ENCODE results near the gene TRIM56.
"Not testable (repeated sequence)": the region's sequence is repeated elsewhere in the genome, so short reads cannot be mapped to it uniquely, and the experiment has no call there.

Gene TRIM56

DNA sequence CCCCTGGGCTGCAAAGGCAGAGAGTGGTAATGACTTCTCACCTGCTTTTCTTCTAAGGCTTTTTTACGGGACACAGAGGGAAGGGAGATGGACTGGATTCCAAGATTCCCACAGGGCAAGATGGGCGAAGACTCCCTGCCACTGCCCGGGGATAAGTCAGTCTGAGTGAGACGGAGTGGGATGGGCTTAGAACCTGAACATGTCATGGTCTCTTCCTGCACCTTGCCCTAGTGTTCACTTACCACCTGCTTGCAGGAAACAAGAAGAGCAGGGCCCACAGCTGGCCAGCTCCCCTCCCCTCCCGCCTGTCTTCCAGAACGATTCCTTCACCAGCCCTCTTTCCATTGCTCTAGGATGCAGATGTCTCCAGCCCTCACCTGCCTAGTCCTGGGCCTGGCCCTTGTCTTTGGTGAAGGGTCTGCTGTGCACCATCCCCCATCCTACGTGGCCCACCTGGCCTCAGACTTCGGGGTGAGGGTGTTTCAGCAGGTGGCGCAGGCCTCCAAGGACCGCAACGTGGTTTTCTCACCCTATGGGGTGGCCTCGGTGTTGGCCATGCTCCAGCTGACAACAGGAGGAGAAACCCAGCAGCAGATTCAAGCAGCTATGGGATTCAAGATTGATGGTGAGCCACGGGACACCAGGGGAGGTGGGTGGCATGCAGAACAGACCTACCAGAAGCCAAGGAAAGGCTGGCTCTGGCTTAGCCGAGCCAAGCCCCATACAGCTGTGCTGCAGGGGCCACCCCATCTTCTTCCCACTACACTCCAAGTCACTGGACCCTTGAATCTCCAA is 43.0 kb downstream of the TRIM56 start:
- Histone ChIP-seq H3K36me3 (ENCODE audit: control insufficient read depth in 4 of 4, insufficient read depth in 4 of 4, low read length in 3 of 4) (peaks cover 0 to 18% (median 2%) of the 10 kb centered on the region in 4 experiments), H3K9me3 (ENCODE audit: control extremely low read depth in 1 of 5, control insufficient read depth in 4 of 5, insufficient read depth in 2 of 5, low read depth in 1 of 5, low read length in 4 of 5) (no peaks in the 10 kb centered on the region), H3K27me3 (replicated peaks in 2 of 5; ENCODE audit: control insufficient read depth in 4 of 5, insufficient read depth in 5 of 5, low read length in 4 of 5) (peaks cover 0 to 6% (median 1%) of the 10 kb centered on the region in 5 experiments), H3K4me1 (ENCODE audit: control extremely low read depth in 1 of 4, control insufficient read depth in 4 of 4, insufficient read depth in 4 of 4, low read length in 3 of 4) (peaks cover 0 to 52% (median 39%) of the 10 kb centered on the region in 4 experiments), H3K27ac (ENCODE audit: insufficient read depth in 1 of 2, low read depth in 1 of 2, low read length in 2 of 2, poor library complexity in 1 of 2, severe bottlenecking in 2 of 2) (no peak overlapping the region), H3K4me3 (ENCODE audit: control insufficient read depth in 1 of 7, extremely low read depth in 1 of 7, insufficient read depth in 4 of 7, low read depth in 2 of 7, low read length in 6 of 7) (peak overlapping the region in 2 of 7 experiments; percentile 15 to 80)
- WGBS (ENCODE audit: insufficient coverage): 95% methylated on average over 10 of the region's 14 CpGs
- ChIA-PET POLR2A (no interaction called here), CTCF (interaction anchor here (0.7 to 2.6 kb wide), 6 partner anchors 8 to 51 kb away, joined by 3 to 10 read pairs (median 4); partner anchors contain the start of gene TRIM56)
- no peak for DNase-seq

DNA sequence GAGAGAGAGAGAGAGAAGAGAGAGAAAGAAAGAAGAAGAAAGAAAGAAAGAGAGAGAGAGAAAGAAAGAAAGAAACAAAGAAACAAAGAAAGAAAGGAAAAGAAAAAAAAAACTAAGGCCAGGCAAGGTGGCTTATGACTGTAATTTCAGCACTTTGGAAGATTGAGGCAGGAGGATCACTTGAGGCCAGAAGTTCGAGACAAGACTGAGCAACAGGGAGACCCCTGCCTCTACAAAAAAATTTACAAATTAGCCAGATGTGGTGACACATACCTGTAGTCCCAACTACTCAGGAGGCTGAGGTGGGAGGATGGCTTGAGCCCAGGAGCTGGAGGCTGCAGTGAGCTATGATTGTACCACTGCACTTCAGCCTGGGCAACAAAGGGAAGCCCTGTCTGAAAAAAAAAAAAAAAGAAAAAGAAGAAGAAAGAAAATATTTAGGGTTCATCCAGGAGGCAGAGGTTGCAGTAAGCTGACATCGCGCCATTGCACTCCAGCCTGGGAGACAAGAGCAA is 44.4 kb downstream of the TRIM56 start:
- Histone ChIP-seq H3K27ac (ENCODE audit: insufficient read depth in 1 of 2, low read depth in 1 of 2, low read length in 2 of 2, poor library complexity in 1 of 2, severe bottlenecking in 2 of 2) (no peak overlapping the region), H3K36me3 (ENCODE audit: control insufficient read depth in 4 of 4, insufficient read depth in 4 of 4, low read length in 3 of 4) (peaks cover 0 to 25% (median 3%) of the 10 kb centered on the region in 4 experiments), H3K27me3 (replicated peaks in 2 of 5; ENCODE audit: control insufficient read depth in 4 of 5, insufficient read depth in 5 of 5, low read length in 4 of 5) (peaks cover 0 to 8% (median 1%) of the 10 kb centered on the region in 5 experiments), H3K4me3 (ENCODE audit: control insufficient read depth in 1 of 7, extremely low read depth in 1 of 7, insufficient read depth in 4 of 7, low read depth in 2 of 7, low read length in 6 of 7) (no peak overlapping the region), H3K9me3 (ENCODE audit: control extremely low read depth in 1 of 5, control insufficient read depth in 4 of 5, insufficient read depth in 2 of 5, low read depth in 1 of 5, low read length in 4 of 5) (no peaks in the 10 kb centered on the region), H3K4me1 (ENCODE audit: control extremely low read depth in 1 of 4, control insufficient read depth in 4 of 4, insufficient read depth in 4 of 4, low read length in 3 of 4) (peaks cover 0 to 42% (median 36%) of the 10 kb centered on the region in 4 experiments)
- 83% methylated on average over 1 of the region's 3 CpGs for WGBS (ENCODE audit: insufficient coverage)
- ChIA-PET POLR2A (no interaction called here), CTCF (interaction anchor here (1.4 kb wide), 1 partner anchor 53 kb away, joined by 3 read pairs; no protein-coding TSS in a partner anchor)
- no peak for DNase-seq

DNA sequence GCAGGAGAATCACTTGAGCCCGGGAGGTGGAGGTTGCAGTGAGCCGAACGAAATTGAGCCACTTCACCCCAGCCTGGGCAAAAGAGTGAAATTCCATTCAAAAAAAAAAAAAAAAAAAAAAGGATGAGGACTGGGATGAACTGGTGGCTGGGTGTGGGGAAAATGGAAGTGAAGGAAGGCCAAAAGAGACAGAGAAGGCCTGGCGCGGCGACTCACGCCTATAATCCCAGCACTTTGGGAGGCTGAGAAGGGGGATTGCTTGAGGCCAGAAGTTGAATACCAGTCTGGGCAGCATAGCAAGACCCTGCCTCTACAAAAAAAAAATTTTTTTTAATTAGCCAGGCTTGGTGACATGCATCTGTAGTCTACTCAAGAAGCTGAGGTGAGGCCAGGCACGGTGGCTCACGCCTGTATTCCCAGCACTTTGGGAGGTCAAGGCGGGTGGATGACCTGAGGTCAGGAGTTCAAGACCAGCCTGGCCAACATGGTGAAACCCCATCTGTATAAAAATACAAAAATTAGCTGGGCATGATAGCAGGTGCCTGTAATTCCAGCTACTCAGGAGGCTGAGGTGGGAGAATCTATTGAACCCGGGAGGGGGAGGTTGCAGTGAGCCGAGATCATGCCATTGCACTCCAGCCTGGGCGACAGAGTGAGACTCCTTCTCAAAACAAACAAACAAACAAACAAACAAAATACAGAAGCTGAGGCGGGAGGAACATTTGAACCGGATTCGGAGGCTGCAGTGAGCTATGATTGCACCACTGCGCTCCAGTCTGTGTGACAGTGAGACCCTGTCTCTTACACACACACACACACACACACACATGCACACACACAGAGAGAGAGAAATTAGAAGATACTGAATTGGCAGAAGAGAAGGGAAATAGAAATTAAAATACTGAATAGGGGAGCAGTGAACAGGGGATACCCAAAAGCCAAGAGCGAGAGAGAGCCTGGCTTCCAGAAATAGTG is 47.6 kb downstream of the TRIM56 start:
- DNase-seq; H3K4me3 ChIP-seq (ENCODE audit: control insufficient read depth in 1 of 7, extremely low read depth in 1 of 7, insufficient read depth in 4 of 7, low read depth in 2 of 7, low read length in 6 of 7); H3K27ac ChIP-seq (ENCODE audit: insufficient read depth in 1 of 2, low read depth in 1 of 2, low read length in 2 of 2, poor library complexity in 1 of 2, severe bottlenecking in 2 of 2); H3K9me3 ChIP-seq (ENCODE audit: control extremely low read depth in 1 of 5, control insufficient read depth in 4 of 5, insufficient read depth in 2 of 5, low read depth in 1 of 5, low read length in 4 of 5); POLR2A ChIA-PET: not testable (repeated sequence)
- Histone ChIP-seq H3K36me3 (ENCODE audit: control insufficient read depth in 4 of 4, insufficient read depth in 4 of 4, low read length in 3 of 4) (peaks cover 0 to 46% (median 3%) of the 10 kb centered on the region in 4 experiments), H3K4me1 (ENCODE audit: control extremely low read depth in 1 of 4, control insufficient read depth in 4 of 4, insufficient read depth in 4 of 4, low read length in 3 of 4) (peaks cover 0 to 25% (median 17%) of the 10 kb centered on the region in 4 experiments), H3K27me3 (replicated peaks in 2 of 5; ENCODE audit: control insufficient read depth in 4 of 5, insufficient read depth in 5 of 5, low read length in 4 of 5) (peaks cover 0 to 15% (median 5%) of the 10 kb centered on the region in 5 experiments)
- WGBS (ENCODE audit: insufficient coverage): 93% methylated on average over 8 of the region's 18 CpGs
- CTCF ChIA-PET: interaction anchor here (0.6 to 3.0 kb wide), 4 partner anchors 12 to 150 kb away, joined by 3 to 16 read pairs (median 4); no protein-coding TSS in a partner anchor

DNA sequence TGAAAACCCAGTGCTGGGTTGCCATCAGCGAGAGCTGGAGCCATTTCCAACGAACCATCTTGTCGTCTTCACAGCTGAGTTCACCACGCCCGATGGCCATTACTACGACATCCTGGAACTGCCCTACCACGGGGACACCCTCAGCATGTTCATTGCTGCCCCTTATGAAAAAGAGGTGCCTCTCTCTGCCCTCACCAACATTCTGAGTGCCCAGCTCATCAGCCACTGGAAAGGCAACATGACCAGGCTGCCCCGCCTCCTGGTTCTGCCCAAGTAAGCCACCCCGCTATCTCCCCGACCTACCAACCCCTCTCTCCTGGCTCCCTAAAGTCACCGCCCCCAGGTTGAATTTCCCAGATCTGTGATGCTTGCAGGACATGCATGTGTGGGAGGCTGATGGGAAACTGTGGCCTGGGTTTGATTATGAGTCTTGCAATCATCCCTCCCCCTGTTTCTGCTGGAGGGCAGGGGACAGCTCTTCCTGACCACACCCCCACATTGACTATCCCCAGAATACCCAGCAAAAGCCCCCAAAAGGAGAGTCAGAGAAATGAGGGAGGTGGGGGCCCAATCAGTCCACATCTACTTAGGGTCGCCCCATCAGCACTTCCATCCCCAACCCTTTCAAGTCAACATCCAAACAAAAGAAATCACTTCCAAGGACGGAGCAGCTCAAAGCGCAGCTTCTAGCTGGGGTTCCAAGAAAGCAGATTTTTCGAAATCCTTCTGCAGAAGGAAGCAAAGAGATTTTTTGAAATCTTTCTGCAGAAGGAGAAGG is 48.5 kb downstream of the TRIM56 start:
- Histone ChIP-seq H3K36me3 (ENCODE audit: control insufficient read depth in 4 of 4, insufficient read depth in 4 of 4, low read length in 3 of 4) (peaks cover 0 to 46% (median 3%) of the 10 kb centered on the region in 4 experiments), H3K4me1 (ENCODE audit: control extremely low read depth in 1 of 4, control insufficient read depth in 4 of 4, insufficient read depth in 4 of 4, low read length in 3 of 4) (peaks cover 0 to 31% (median 16%) of the 10 kb centered on the region in 4 experiments), H3K4me3 (ENCODE audit: control insufficient read depth in 1 of 7, extremely low read depth in 1 of 7, insufficient read depth in 4 of 7, low read depth in 2 of 7, low read length in 6 of 7) (no peak overlapping the region), H3K9me3 (ENCODE audit: control extremely low read depth in 1 of 5, control insufficient read depth in 4 of 5, insufficient read depth in 2 of 5, low read depth in 1 of 5, low read length in 4 of 5) (no peaks in the 10 kb centered on the region), H3K27me3 (replicated peaks in 2 of 5; ENCODE audit: control insufficient read depth in 4 of 5, insufficient read depth in 5 of 5, low read length in 4 of 5) (peaks cover 0 to 15% (median 2%) of the 10 kb centered on the region in 5 experiments), H3K27ac (ENCODE audit: insufficient read depth in 1 of 2, low read depth in 1 of 2, low read length in 2 of 2, poor library complexity in 1 of 2, severe bottlenecking in 2 of 2) (no peak overlapping the region)
- 90% methylated on average over 10 of the region's 15 CpGs for WGBS (ENCODE audit: insufficient coverage)
- CTCF ChIA-PET: interaction anchor here (0.6 to 3.0 kb wide), 5 partner anchors 8 to 149 kb away, joined by 3 to 16 read pairs (median 3); no protein-coding TSS in a partner anchor
- POLR2A ChIA-PET: no interaction called here
- no peak for DNase-seq

DNA sequence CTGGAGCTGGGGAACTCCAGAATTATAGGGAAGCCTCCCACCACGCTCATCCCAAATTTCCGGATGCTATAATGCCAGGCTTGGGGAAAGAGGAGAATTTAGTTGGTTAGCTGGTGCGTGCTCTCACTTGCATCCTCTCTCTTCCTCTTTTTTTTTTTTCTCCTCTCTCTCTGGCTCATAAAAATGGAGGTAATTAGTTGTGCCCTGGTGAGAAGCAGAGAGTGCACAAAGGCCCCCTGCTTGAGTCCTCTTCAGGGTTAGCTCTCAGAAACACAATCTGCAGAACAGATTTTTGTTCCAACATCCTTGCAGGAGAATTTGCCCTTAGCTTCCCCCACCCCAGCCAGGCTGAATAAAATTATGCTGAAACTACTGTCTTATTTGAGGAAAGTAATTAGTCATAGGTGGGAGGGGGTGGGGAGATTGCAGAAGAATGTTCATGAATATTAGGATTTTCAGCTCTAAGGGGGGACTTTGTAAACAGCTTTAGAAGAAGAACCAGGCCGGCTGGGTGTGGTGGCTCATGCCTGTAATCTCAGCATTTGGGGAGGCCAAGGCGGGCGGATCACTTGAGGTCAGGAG is 49.2 kb downstream of the TRIM56 start:
- POLR2A ChIA-PET: no interaction called here
- peaks cover 0 to 15% (median 2%) of the 10 kb centered on the region in 5 experiments for H3K27me3 ChIP-seq (replicated peaks in 2 of 5; ENCODE audit: control insufficient read depth in 4 of 5, insufficient read depth in 5 of 5, low read length in 4 of 5)
- H3K4me1 ChIP-seq (ENCODE audit: control extremely low read depth in 1 of 4, control insufficient read depth in 4 of 4, insufficient read depth in 4 of 4, low read length in 3 of 4): peaks cover 0 to 36% (median 19%) of the 10 kb centered on the region in 4 experiments
- peaks cover 0 to 46% (median 3%) of the 10 kb centered on the region in 4 experiments for H3K36me3 ChIP-seq (ENCODE audit: control insufficient read depth in 4 of 4, insufficient read depth in 4 of 4, low read length in 3 of 4)
- WGBS (ENCODE audit: insufficient coverage): no CpG with 5 or more reads among the region's 6 CpGs
- H3K4me3 ChIP-seq (ENCODE audit: control insufficient read depth in 1 of 7, extremely low read depth in 1 of 7, insufficient read depth in 4 of 7, low read depth in 2 of 7, low read length in 6 of 7): no peak overlapping the region
- H3K27ac ChIP-seq (ENCODE audit: insufficient read depth in 1 of 2, low read depth in 1 of 2, low read length in 2 of 2, poor library complexity in 1 of 2, severe bottlenecking in 2 of 2): no peak overlapping the region
- CTCF ChIA-PET: interaction anchor here (0.8 to 3.0 kb wide), 4 partner anchors 9 to 148 kb away, joined by 3 to 16 read pairs (median 4); no protein-coding TSS in a partner anchor
- no peaks in the 10 kb centered on the region for H3K9me3 ChIP-seq (ENCODE audit: control extremely low read depth in 1 of 5, control insufficient read depth in 4 of 5, insufficient read depth in 2 of 5, low read depth in 1 of 5, low read length in 4 of 5)
- peak in 1 of 3 donors; percentile 48 for DNase-seq
